Measurements from ENCODE around the gene HNRNPL.

- TF ChIP-seq EZH2 (IDR thresholded peaks at IDR 0.05; ENCODE audit: insufficient read depth, poor library complexity, severe bottlenecking) (no peak), EZH2phosphoT487 (IDR thresholded peaks at IDR 0.05; ENCODE audit: insufficient read depth, low read depth) (no peak)
These were observed 36.9 kb downstream of the HNRNPL start, which contains the start of gene LGALS4 for GRCh38 chr19:38812841-38813320.
